H1 (cell line): ENCODE data around the gene DCLK1. TPM values are rescaled to one million over a fixed set of nuclear protein-coding genes. Genes with fewer than 3 reads are reported as not detected.
A peak's percentile ranks its signal among the peaks of the same experiment; 100 is the strongest.

Experiments used
- CTCF ChIA-PET: fragments of 300-600 bp; sonication (Branson Sonifier 250); formaldehyde crosslinking; loops from one replicate; lab custom pipeline; 2021; ENCODE audit not compliant: partially characterized antibody; lab: Charles Lee
- POLR2A ChIA-PET: fragments of 300-600 bp; sonication (Branson Sonifier 250); formaldehyde crosslinking; loops from one replicate; lab custom pipeline; 2021; ENCODE audit warnings: inconsistent platforms; ENCODE audit not compliant: partially characterized antibody; lab: Charles Lee
- DNase-seq, 2 experiments: peaks; one replicate each; pipeline versions ENCODE4 v3.0.0 to v3.0.0-alpha.2; 2010 to 2022; ENCODE audit warnings: low spot score in 2 of 2, low read depth in 1 of 2, mixed read lengths in 1 of 2
- FAIRE-seq: peaks from 2 replicates; lab custom pipeline; 2011; peaks lifted over from hg19 to GRCh38; lab: Jason Lieb, UNC
- H2AFZ ChIP-seq: 2 replicates; pipeline ENCODE4 v1.8.1; 2012; ENCODE audit warnings: low read length, inconsistent platforms
- H2AK5ac ChIP-seq: 2 replicates; pipeline ENCODE4 v1.6.1; 2013; ENCODE audit warnings: low read depth, low read length
- H2BK120ac ChIP-seq: replicated peaks from 2 replicates; pipeline ENCODE3; 2013; ENCODE audit warnings: low read depth, low read length, inconsistent platforms
- H2BK12ac ChIP-seq: 2 replicates; pipeline ENCODE4 v1.6.1; 2013; ENCODE audit warnings: low read depth, low read length
- H2BK15ac ChIP-seq: 2 replicates; pipeline ENCODE4 v1.6.1; 2013; ENCODE audit warnings: low read length
- H2BK20ac ChIP-seq: 2 replicates; pipeline ENCODE4 v1.6.1; 2013; ENCODE audit warnings: low read length
- H2BK5ac ChIP-seq: 2 replicates; pipeline ENCODE4 v1.6.1; 2013; ENCODE audit warnings: low read depth, low read length
- H3K14ac ChIP-seq: 2 replicates; pipeline ENCODE4 v1.6.1; 2013; ENCODE audit warnings: inconsistent platforms; ENCODE audit not compliant: insufficient read length
- H3K18ac ChIP-seq: 2 replicates; pipeline ENCODE4 v1.6.1; 2013; ENCODE audit warnings: low read length; ENCODE audit errors: extremely low read depth
- H3K23ac ChIP-seq: 2 replicates; pipeline ENCODE4 v1.6.1; 2013; ENCODE audit warnings: inconsistent platforms; ENCODE audit not compliant: insufficient read length
- H3K23me2 ChIP-seq: 2 replicates; pipeline ENCODE4 v1.6.1; 2013; ENCODE audit warnings: low read depth, low read length
- H3K27ac ChIP-seq: 2 replicates; pipeline ENCODE4 v1.6.1; 2011; ENCODE audit warnings: low read depth, low read length, inconsistent platforms
- H3K27me3 ChIP-seq, 4 experiments: replicated peaks in 1 of 4; 1 replicate in 1 of 4; 2 replicates in 3 of 4; pipeline versions ENCODE4 v1.6.1 to v1.8.1; 2011 to 2013; ENCODE audit warnings: low read length in 3 of 4, mild to moderate bottlenecking in 3 of 4, inconsistent platforms in 2 of 4, mixed read lengths in 2 of 4, moderate library complexity in 1 of 4; ENCODE audit not compliant: control insufficient read depth in 3 of 4, insufficient read depth in 3 of 4; ENCODE audit errors: extremely low read depth in 1 of 4
- H3K36me3 ChIP-seq, 4 experiments: 2 replicates each; pipeline versions ENCODE4 v1.6.1 to v1.8.1; 2011 to 2013; ENCODE audit warnings: mild to moderate bottlenecking in 4 of 4, low read length in 3 of 4, moderate library complexity in 2 of 4, control low read depth in 1 of 4, inconsistent platforms in 1 of 4; ENCODE audit not compliant: insufficient read depth in 4 of 4, control insufficient read depth in 2 of 4
- H3K4ac ChIP-seq: replicated peaks from 2 replicates; pipeline ENCODE3; 2013; ENCODE audit warnings: low read length, low read depth, mixed read lengths, inconsistent platforms; ENCODE audit not compliant: insufficient read length
- H3K4me1 ChIP-seq, 4 experiments: replicated peaks in 1 of 4; 1 replicate in 1 of 4; 2 replicates in 3 of 4; pipeline versions ENCODE4 v1.6.1 to v1.8.1; 2011 to 2013; ENCODE audit warnings: low read length in 3 of 4, inconsistent platforms in 2 of 4, mixed read lengths in 1 of 4; ENCODE audit not compliant: insufficient read depth in 4 of 4, control insufficient read depth in 3 of 4
- H3K4me2 ChIP-seq, 2 experiments: 2 replicates each; pipeline versions ENCODE4 v1.6.1 to v1.8.1; 2011 to 2013; ENCODE audit warnings: low read depth in 2 of 2, low read length in 2 of 2, control low read depth in 1 of 2, inconsistent platforms in 1 of 2, mild to moderate bottlenecking in 1 of 2; ENCODE audit not compliant: insufficient read depth in 1 of 2
- H3K4me3 ChIP-seq, 4 experiments: fragments of 200-600, 300-600 bp in 1 of 4; sonication (generic), shearing (Covaris generic), sonication (Bioruptor Twin) in 1 of 4; 2 replicates each; pipeline versions ENCODE4 v1.5.1 to v1.8.1; 2011 to 2016; ENCODE audit warnings: low read length in 4 of 4, low read depth in 3 of 4, control low read depth in 2 of 4, inconsistent platforms in 2 of 4, mild to moderate bottlenecking in 2 of 4, mixed read lengths in 1 of 4, moderate library complexity in 1 of 4; ENCODE audit not compliant: insufficient read depth in 2 of 4; ENCODE audit errors: extremely low read depth in 1 of 4
- H3K56ac ChIP-seq: replicated peaks from 2 replicates; pipeline ENCODE3; 2013; ENCODE audit warnings: low read depth, mild to moderate bottlenecking, mixed read lengths, low read length, inconsistent platforms; ENCODE audit not compliant: insufficient read length
- H3K79me1 ChIP-seq: 2 replicates; pipeline ENCODE4 v1.6.1; 2013; ENCODE audit warnings: low read depth, low read length, control low read depth
- H3K79me2 ChIP-seq, 2 experiments: 2 replicates each; pipeline versions ENCODE4 v1.6.1 to v1.8.1; 2012 to 2013; ENCODE audit warnings: low read length in 2 of 2, mild to moderate bottlenecking in 2 of 2, inconsistent platforms in 1 of 2; ENCODE audit not compliant: insufficient read depth in 2 of 2, control insufficient read depth in 1 of 2
- H3K9ac ChIP-seq, 4 experiments: replicated peaks in 1 of 4; 1 replicate in 1 of 4; 2 replicates in 3 of 4; pipeline versions ENCODE4 v1.6.1 to v1.8.1; 2011 to 2013; ENCODE audit warnings: low read depth in 3 of 4, low read length in 3 of 4, control low read depth in 2 of 4, mild to moderate bottlenecking in 2 of 4, moderate library complexity in 2 of 4, inconsistent platforms in 1 of 4; ENCODE audit errors: extremely low read depth in 1 of 4
- H3K9me3 ChIP-seq, 2 experiments: 2 replicates each; pipeline versions ENCODE4 v1.6.1 to v1.8.1; 2012 to 2013; ENCODE audit warnings: mild to moderate bottlenecking in 2 of 2, moderate library complexity in 2 of 2, control low read depth in 1 of 2, inconsistent platforms in 1 of 2, low read depth in 1 of 2, low read length in 1 of 2, mixed read lengths in 1 of 2; ENCODE audit not compliant: insufficient read depth in 2 of 2
- H4K20me1 ChIP-seq, 2 experiments: replicated peaks in 1 of 2; 2 replicates each; pipeline versions ENCODE3 to v1.8.1; 2011 to 2013; ENCODE audit warnings: inconsistent platforms in 2 of 2, low read length in 2 of 2, mild to moderate bottlenecking in 1 of 2; ENCODE audit not compliant: insufficient read depth in 2 of 2, control insufficient read depth in 1 of 2
- H4K5ac ChIP-seq: 2 replicates; pipeline ENCODE4 v1.6.1; 2013; ENCODE audit warnings: low read length, low read depth, mixed read lengths, inconsistent platforms; ENCODE audit not compliant: insufficient read length
- H4K8ac ChIP-seq: 2 replicates; pipeline ENCODE4 v1.8.0; 2013; ENCODE audit warnings: mild to moderate bottlenecking, moderate library complexity, low read length, inconsistent platforms; ENCODE audit not compliant: insufficient read depth; ENCODE audit errors: extremely low read depth
- H4K91ac ChIP-seq: replicated peaks from 2 replicates; pipeline ENCODE3; 2013; ENCODE audit warnings: low read length, mixed read lengths, inconsistent platforms; ENCODE audit not compliant: insufficient read length
- BACH1 ChIP-seq: IDR thresholded peaks from 2 replicates; pipeline ENCODE4 v1.6.1; 2012; ENCODE audit warnings: low read length, improper control_type of control experiment
- CHD2 ChIP-seq: IDR thresholded peaks from 2 replicates; pipeline ENCODE4 v1.6.1; 2012; ENCODE audit warnings: low read length, improper control_type of control experiment
- GABPA ChIP-seq: IDR thresholded peaks from 2 replicates; pipeline ENCODE4 v1.6.1; 2011; ENCODE audit warnings: mild to moderate bottlenecking, low read length, moderate library complexity, borderline replicate concordance; ENCODE audit not compliant: insufficient read depth
- JUN ChIP-seq: IDR thresholded peaks from 2 replicates; pipeline ENCODE4 v1.6.1; 2011; ENCODE audit warnings: low read depth, mild to moderate bottlenecking, improper control_type of control experiment, low read length
- MAFK ChIP-seq: IDR thresholded peaks from 2 replicates; pipeline ENCODE4 v1.6.1; 2012; ENCODE audit warnings: low read depth, mild to moderate bottlenecking, improper control_type of control experiment, low read length
- NRF1 ChIP-seq: IDR thresholded peaks from 2 replicates; pipeline ENCODE4 v1.6.1; 2011; ENCODE audit warnings: mild to moderate bottlenecking, low read depth, low read length, improper control_type of control experiment
- PHF8 ChIP-seq: fragments of 200-600 bp; sonication (generic); conservative IDR thresholded peaks from 2 replicates; pipeline ENCODE4 v1.7.1; 2012; ENCODE audit warnings: low read depth, mild to moderate bottlenecking, inconsistent platforms, low read length, moderate library complexity
- POLR2AphosphoS5 ChIP-seq: IDR thresholded peaks from 2 replicates; pipeline ENCODE4 v1.6.1; 2011; ENCODE audit warnings: low read depth, low read length
- SP1 ChIP-seq: IDR thresholded peaks from 2 replicates; pipeline ENCODE4 v1.6.1; 2011; ENCODE audit warnings: low read depth, low read length
- ZNF274 ChIP-seq: IDR thresholded peaks from 2 replicates; pipeline ENCODE4 v1.7.0; 2012; ENCODE audit warnings: low read length, borderline replicate concordance; ENCODE audit errors: extremely low read depth
- WGBS, 2 experiments: shearing (Covaris generic) in 1 of 2; methylation state at CpG; one replicate each; pipeline versions ENCODE4 v1.1.6 to v1.1.7; 2013 to 2015; ENCODE audit warnings: low lambda C conversion rate in 2 of 2, mixed read lengths in 2 of 2, inconsistent platforms in 1 of 2, low coverage in 1 of 2, missing lambda C conversion rate in 1 of 2; ENCODE audit not compliant: insufficient replicate concordance in 2 of 2, insufficient coverage in 1 of 2, insufficient read length in 1 of 2; ENCODE audit errors: extremely low coverage in 1 of 2, missing lambda C conversion rate in 1 of 2; 5-methylcytosine and 5-hydroxymethylcytosine counted together
- polyA plus RNA-seq, 7 experiments: library from polyadenylated mRNA; depleted of rRNA in 3 of 7; stranded (reverse) in 5 of 7; unstranded in 2 of 7; fragments of >200 nt in 5 of 7; fragments of 200-250 nt in 2 of 7; gene quantifications; 1 replicate in 5 of 7; 2 replicates in 1 of 7; 4 replicates in 1 of 7; pipeline versions ENCODE4 v1.2.1 to v1.2.3, GENCODE V29; 2011 to 2013; ENCODE audit warnings: missing spikeins in 2 of 7, mixed read lengths in 2 of 7
- total RNA-seq: library from RNA; stranded (reverse); fragmentation: NEBNext Ultra II Directional; extraction: Animal tissue kit (Norgen Biotek cat#: 25700); gene quantifications from 2 replicates; pipeline ENCODE4 v1.2.1, GENCODE V29; 2021
- TF ChIP-seq, protein P1 (sequence below): IDR thresholded peaks from 2 replicates; pipeline ENCODE4 v1.6.1; 2012; ENCODE audit warnings: inconsistent platforms
- TF ChIP-seq, protein P2 (sequence below): IDR thresholded peaks from 2 replicates; pipeline ENCODE4 v1.6.1; 2011; ENCODE audit warnings: low read length, improper control_type of control experiment

The DCLK1 gene
- total and polyA plus RNA-seq, 2 of the 8 experiments (the other 6 are each of a cell fraction or from before 2014, with no cell fraction given) = 22.8 to 41.0 TPM

DNA sequence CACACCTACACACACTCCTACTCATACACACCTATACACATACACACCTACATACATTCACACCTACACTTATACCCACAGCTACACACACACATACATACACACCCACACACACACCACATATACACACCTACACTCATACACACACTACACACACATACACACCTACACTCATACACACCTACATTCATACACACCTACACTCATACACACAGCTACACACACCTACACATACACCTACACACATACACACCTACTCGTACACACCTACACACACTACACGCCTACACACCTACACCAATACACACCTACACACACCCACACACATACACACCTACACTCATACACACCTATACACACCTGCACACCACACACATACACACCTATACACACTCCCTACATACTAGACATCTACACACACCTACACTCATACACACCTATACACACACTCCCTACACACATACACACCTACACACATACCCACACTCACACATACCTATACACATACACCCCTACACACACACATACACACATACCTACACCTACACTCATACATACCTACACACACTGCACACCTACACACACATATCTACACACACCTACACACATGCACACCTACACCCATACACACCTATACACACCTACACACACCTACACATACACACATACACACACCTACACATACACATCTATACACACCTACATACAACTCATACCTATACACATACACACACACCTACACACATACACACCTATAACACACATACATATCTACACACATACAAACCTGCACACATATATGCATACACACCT is 369.5 kb downstream of the DCLK1 start:
- Histone ChIP-seq H2BK5ac (no peak overlapping the region), H4K20me1 (peaks cover 0 to 16% of the 10 kb centered on the region in 2 experiments), H3K23ac (no peak overlapping the region), H3K14ac (no peak overlapping the region), H3K18ac (no peak overlapping the region), H3K4me2 (no peak overlapping the region), H3K9me3 (peaks cover 3 to 17% of the 10 kb centered on the region in 2 experiments; a peak in 1 of 4 replicates), H3K79me2 (no peaks in the 10 kb centered on the region), H4K8ac (no peak overlapping the region), H4K5ac (no peak overlapping the region), H3K27me3 (no peaks in the 10 kb centered on the region), H3K4me3 (no peak overlapping the region), H3K36me3 (no peaks in the 10 kb centered on the region), H4K91ac (peak overlapping the region; percentile 70), H2BK120ac (peak overlapping the region; percentile 56), H2BK12ac (no peak overlapping the region), H3K4me1 (no peaks in the 10 kb centered on the region), H3K56ac (peak overlapping the region; percentile 100), H3K79me1 (no peaks in the 10 kb centered on the region), H2AFZ (no peak overlapping the region), H2BK20ac (peak overlapping the region; percentile 21; the same call in 1 of the 2 replicates), H2AK5ac (peak overlapping the region; percentile 98), H2BK15ac (0 out of 2 replicates have a peak overlapping the region, but pooled peaks have one; percentile 31), H3K27ac (no peak overlapping the region), H3K4ac (peak overlapping the region; percentile 82), H3K9ac (no peak overlapping the region), H3K23me2 (peaks cover 25% of the 10 kb centered on the region)
- DNase-seq = no peak
- ChIA-PET CTCF (no interaction called here), POLR2A (no interaction called here)
- WGBS, 2 experiments = 91 to 100% methylated on average over 2 of the region's 2 CpGs
- FAIRE-seq = no peak
- TF ChIP-seq MAFK (no peak), NRF1 (no peak), SP1 (no peak), POLR2AphosphoS5 (no peak), BACH1 (no peak), CHD2 (no peak), JUN (no peak), GABPA (no peak), PHF8 (no peak), ZNF274 (no peak)
- TF ChIP-seq, protein P1, sequence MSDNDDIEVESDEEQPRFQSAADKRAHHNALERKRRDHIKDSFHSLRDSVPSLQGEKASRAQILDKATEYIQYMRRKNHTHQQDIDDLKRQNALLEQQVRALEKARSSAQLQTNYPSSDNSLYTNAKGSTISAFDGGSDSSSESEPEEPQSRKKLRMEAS = no peak
- TF ChIP-seq, protein P2, sequence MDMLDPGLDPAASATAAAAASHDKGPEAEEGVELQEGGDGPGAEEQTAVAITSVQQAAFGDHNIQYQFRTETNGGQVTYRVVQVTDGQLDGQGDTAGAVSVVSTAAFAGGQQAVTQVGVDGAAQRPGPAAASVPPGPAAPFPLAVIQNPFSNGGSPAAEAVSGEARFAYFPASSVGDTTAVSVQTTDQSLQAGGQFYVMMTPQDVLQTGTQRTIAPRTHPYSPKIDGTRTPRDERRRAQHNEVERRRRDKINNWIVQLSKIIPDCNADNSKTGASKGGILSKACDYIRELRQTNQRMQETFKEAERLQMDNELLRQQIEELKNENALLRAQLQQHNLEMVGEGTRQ = no peak
